Measurements from ENCODE around the gene CYP1B1.
"Not testable (repeated sequence)": the region's sequence is repeated elsewhere in the genome, so short reads cannot be mapped to it uniquely, and the experiment has no call there.

The CYP1B1 gene

GRCh38 chr2:38082727-38083126 is 6.8 kb upstream of the CYP1B1 start:
- DNase-seq; H3K9me3 ChIP-seq (ENCODE audit: insufficient read depth, low read depth, low read length); H3K4me3 ChIP-seq (ENCODE audit: low read depth, low read length); H3K18ac ChIP-seq (ENCODE audit: low read length); H4K12ac ChIP-seq (ENCODE audit: low read depth, low read length); H2AFZ ChIP-seq (ENCODE audit: insufficient read depth, low read length, poor library complexity); H4K91ac ChIP-seq (ENCODE audit: low read depth, low read length); H2AK5ac ChIP-seq (ENCODE audit: low read length); H2BK12ac ChIP-seq (ENCODE audit: low read length); H2BK120ac ChIP-seq (ENCODE audit: insufficient read depth, low read length, poor library complexity); H3K4me2 ChIP-seq (ENCODE audit: low read length); H4K8ac ChIP-seq (ENCODE audit: low read depth, low read length); H3K79me2 ChIP-seq (ENCODE audit: control insufficient read depth, insufficient read depth, low read length, poor library complexity); H3K4ac ChIP-seq (ENCODE audit: low read depth, low read length); H3K79me1 ChIP-seq (ENCODE audit: low read length); H2BK5ac ChIP-seq (ENCODE audit: low read depth, low read length, poor library complexity); H3K36me3 ChIP-seq (ENCODE audit: control insufficient read depth in 1 of 2, insufficient read depth in 2 of 2, low read length in 2 of 2); H3K23ac ChIP-seq (ENCODE audit: low read length); H3K27me3 ChIP-seq (ENCODE audit: insufficient read depth, low read length); H3K27ac ChIP-seq (ENCODE audit: low read depth, low read length); H3K14ac ChIP-seq (ENCODE audit: low read length); H3K9ac ChIP-seq (ENCODE audit: low read length); H3K4me1 ChIP-seq (ENCODE audit: control insufficient read depth in 1 of 2, insufficient read depth in 2 of 2, low read length in 2 of 2): not testable (repeated sequence)
- WGBS (ENCODE audit: extremely low coverage, insufficient coverage, insufficient read length), result no CpG with 5 or more reads among the region's 9 CpGs

DNA sequence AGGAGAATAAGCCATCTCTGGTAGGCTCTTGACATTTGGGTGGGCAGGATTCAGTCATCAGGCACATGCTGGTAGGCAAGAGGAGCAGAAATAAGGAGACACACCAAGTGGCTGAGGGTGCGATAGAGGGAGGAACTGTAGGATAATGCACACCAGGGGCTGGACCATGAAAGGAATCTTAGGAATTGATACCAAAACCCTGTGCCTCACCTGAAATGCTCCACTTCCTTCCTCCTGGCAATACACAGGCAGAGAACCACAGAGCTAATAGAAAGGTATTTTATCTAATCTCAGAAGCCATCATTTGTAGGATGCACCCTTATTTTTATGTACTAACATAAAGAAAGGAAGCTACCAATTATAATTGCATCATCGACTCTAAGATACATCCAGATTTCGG is 4.4 kb upstream of the CYP1B1 start:
- Histone ChIP-seq H3K79me2 (ENCODE audit: control insufficient read depth, insufficient read depth, low read length, poor library complexity) (no peaks in the 10 kb centered on the region), H3K4ac (ENCODE audit: low read depth, low read length) (no peak overlapping the region), H3K9me3 (ENCODE audit: insufficient read depth, low read depth, low read length) (no peaks in the 10 kb centered on the region), H3K27me3 (ENCODE audit: insufficient read depth, low read length) (peaks cover 20% of the 10 kb centered on the region), H4K91ac (ENCODE audit: low read depth, low read length) (no peak overlapping the region), H2BK120ac (ENCODE audit: insufficient read depth, low read length, poor library complexity) (peak overlapping the region; percentile 4), H3K79me1 (ENCODE audit: low read length) (no peaks in the 10 kb centered on the region), H3K4me3 (ENCODE audit: low read depth, low read length) (no peak overlapping the region), H3K14ac (ENCODE audit: low read length) (no peak overlapping the region), H3K9ac (ENCODE audit: low read length) (no peak overlapping the region), H3K4me1 (ENCODE audit: control insufficient read depth in 1 of 2, insufficient read depth in 2 of 2, low read length in 2 of 2) (peaks cover 11 to 12% of the 10 kb centered on the region in 2 experiments), H4K8ac (ENCODE audit: low read depth, low read length) (no peak overlapping the region), H3K23ac (ENCODE audit: low read length) (no peak overlapping the region), H2BK5ac (ENCODE audit: low read depth, low read length, poor library complexity) (no peak overlapping the region), H2BK12ac (ENCODE audit: low read length) (no peak overlapping the region), H3K36me3 (ENCODE audit: control insufficient read depth in 1 of 2, insufficient read depth in 2 of 2, low read length in 2 of 2) (no peaks in the 10 kb centered on the region), H4K12ac (ENCODE audit: low read depth, low read length) (no peak overlapping the region), H2AFZ (ENCODE audit: insufficient read depth, low read length, poor library complexity) (no peak overlapping the region), H3K18ac (ENCODE audit: low read length) (no peak overlapping the region), H2AK5ac (ENCODE audit: low read length) (no peak overlapping the region), H3K27ac (ENCODE audit: low read depth, low read length) (no peak overlapping the region), H3K4me2 (ENCODE audit: low read length) (no peak overlapping the region)
- whole genome bisulfite sequencing (ENCODE audit: extremely low coverage, insufficient coverage, insufficient read length), result no CpG with 5 or more reads among the region's 3 CpGs
- DNase-seq, result peak; percentile 44 to 77

GRCh38 chr2:38079116-38080052 is 3.4 kb upstream of the CYP1B1 start:
- H3K23ac ChIP-seq (ENCODE audit: low read length), result no peak overlapping the region
- no peak overlapping the region for H4K12ac ChIP-seq (ENCODE audit: low read depth, low read length)
- H2AFZ ChIP-seq (ENCODE audit: insufficient read depth, low read length, poor library complexity), result no peak overlapping the region
- H2BK12ac ChIP-seq (ENCODE audit: low read length), result no peak overlapping the region
- no peaks in the 10 kb centered on the region for H3K36me3 ChIP-seq (ENCODE audit: control insufficient read depth in 1 of 2, insufficient read depth in 2 of 2, low read length in 2 of 2)
- H2BK5ac ChIP-seq (ENCODE audit: low read depth, low read length, poor library complexity), result no peak overlapping the region
- peaks cover 4% of the 10 kb centered on the region for H3K9me3 ChIP-seq (ENCODE audit: insufficient read depth, low read depth, low read length)
- H3K79me1 ChIP-seq (ENCODE audit: low read length), result no peaks in the 10 kb centered on the region
- H4K91ac ChIP-seq (ENCODE audit: low read depth, low read length), result no peak overlapping the region
- H3K14ac ChIP-seq (ENCODE audit: low read length), result no peak overlapping the region
- no peaks in the 10 kb centered on the region for H3K79me2 ChIP-seq (ENCODE audit: control insufficient read depth, insufficient read depth, low read length, poor library complexity)
- peak in 1 of 2 donors; percentile 27 for DNase-seq
- no peak overlapping the region for H3K18ac ChIP-seq (ENCODE audit: low read length)
- H3K4me1 ChIP-seq (ENCODE audit: control insufficient read depth in 1 of 2, insufficient read depth in 2 of 2, low read length in 2 of 2), result peaks cover 20% of the 10 kb centered on the region in 2 experiments
- H3K27me3 ChIP-seq (ENCODE audit: insufficient read depth, low read length), result peaks cover 29% of the 10 kb centered on the region
- H2AK5ac ChIP-seq (ENCODE audit: low read length), result no peak overlapping the region
- no CpG with 5 or more reads among the region's 11 CpGs for WGBS (ENCODE audit: extremely low coverage, insufficient coverage, insufficient read length)
- H3K4ac ChIP-seq (ENCODE audit: low read depth, low read length), result no peak overlapping the region
- no peak overlapping the region for H3K27ac ChIP-seq (ENCODE audit: low read depth, low read length)
- H3K4me2 ChIP-seq (ENCODE audit: low read length), result no peak overlapping the region
- no peak overlapping the region for H3K4me3 ChIP-seq (ENCODE audit: low read depth, low read length)
- no peak overlapping the region for H3K9ac ChIP-seq (ENCODE audit: low read length)
- no peak overlapping the region for H4K8ac ChIP-seq (ENCODE audit: low read depth, low read length)
- no peak overlapping the region for H2BK120ac ChIP-seq (ENCODE audit: insufficient read depth, low read length, poor library complexity)

- H2BK5ac ChIP-seq (ENCODE audit: low read depth, low read length, poor library complexity), result no peak overlapping the region
- no peak overlapping the region for H4K12ac ChIP-seq (ENCODE audit: low read depth, low read length)
- H3K36me3 ChIP-seq (ENCODE audit: control insufficient read depth in 1 of 2, insufficient read depth in 2 of 2, low read length in 2 of 2), result no peaks in the 10 kb centered on the region
- H3K79me2 ChIP-seq (ENCODE audit: control insufficient read depth, insufficient read depth, low read length, poor library complexity), result no peaks in the 10 kb centered on the region
- no peak overlapping the region for H3K4ac ChIP-seq (ENCODE audit: low read depth, low read length)
- no peak overlapping the region for H3K27ac ChIP-seq (ENCODE audit: low read depth, low read length)
- H3K4me2 ChIP-seq (ENCODE audit: low read length), result peak overlapping the region; percentile 99
- H3K9ac ChIP-seq (ENCODE audit: low read length), result no peak overlapping the region
- H3K4me3 ChIP-seq (ENCODE audit: low read depth, low read length), result no peak overlapping the region
- no peak overlapping the region for H4K8ac ChIP-seq (ENCODE audit: low read depth, low read length)
- no peak overlapping the region for H3K14ac ChIP-seq (ENCODE audit: low read length)
- H2BK120ac ChIP-seq (ENCODE audit: insufficient read depth, low read length, poor library complexity), result no peak overlapping the region
- no peak overlapping the region for H2AK5ac ChIP-seq (ENCODE audit: low read length)
- peaks cover 4% of the 10 kb centered on the region for H3K9me3 ChIP-seq (ENCODE audit: insufficient read depth, low read depth, low read length)
- no peak for DNase-seq
- WGBS (ENCODE audit: extremely low coverage, insufficient coverage, insufficient read length), result no CpG with 5 or more reads among the region's 12 CpGs
- no peak overlapping the region for H2AFZ ChIP-seq (ENCODE audit: insufficient read depth, low read length, poor library complexity)
- H3K18ac ChIP-seq (ENCODE audit: low read length), result no peak overlapping the region
- no peak overlapping the region for H3K23ac ChIP-seq (ENCODE audit: low read length)
- H2BK12ac ChIP-seq (ENCODE audit: low read length), result no peak overlapping the region
- no peak overlapping the region for H4K91ac ChIP-seq (ENCODE audit: low read depth, low read length)
- peaks cover 42% of the 10 kb centered on the region for H3K27me3 ChIP-seq (ENCODE audit: insufficient read depth, low read length)
- peaks cover 24 to 26% of the 10 kb centered on the region in 2 experiments for H3K4me1 ChIP-seq (ENCODE audit: control insufficient read depth in 1 of 2, insufficient read depth in 2 of 2, low read length in 2 of 2)
- H3K79me1 ChIP-seq (ENCODE audit: low read length), result no peaks in the 10 kb centered on the region
Observed at GRCh38 chr2:38077431-38077769, 1.4 kb upstream of the CYP1B1 start.

All from trophoblast cell (in vitro differentiated cells and primary cell).